Thymus (tissue), 11 donors: ENCODE results near the gene AKAP6. TPM values are rescaled to one million over a fixed set of nuclear protein-coding genes. Genes with fewer than 3 reads are reported as not detected.

Experiments
- DNase-seq, 9 donors: peaks; one replicate each; pipeline ENCODE4 v3.0.0-alpha.2; 2013; ENCODE audit warnings: low spot score in 9 of 9, low read depth in 6 of 9, missing footprints in 1 of 9
- H3K27ac ChIP-seq, 2 donors: one replicate each; pipeline ENCODE4 v1.5.1; 2013; ENCODE audit warnings: control low read depth in 1 of 2, low read depth in 1 of 2, low read length in 1 of 2, mild to moderate bottlenecking in 1 of 2, moderate library complexity in 1 of 2
- H3K27me3 ChIP-seq, 2 donors: one replicate each; pipeline ENCODE4 v1.5.1; 2013; ENCODE audit warnings: low read length in 1 of 2; ENCODE audit not compliant: control insufficient read depth in 2 of 2, insufficient read depth in 1 of 2
- H3K36me3 ChIP-seq, 2 donors: one replicate each; pipeline ENCODE4 v1.5.1; 2013; ENCODE audit warnings: low read length in 1 of 2, mild to moderate bottlenecking in 1 of 2, moderate library complexity in 1 of 2; ENCODE audit not compliant: control insufficient read depth in 2 of 2, insufficient read depth in 2 of 2
- H3K4me1 ChIP-seq, 2 donors: one replicate each; pipeline ENCODE4 v1.5.1; 2013; ENCODE audit warnings: low read length in 2 of 2; ENCODE audit not compliant: control insufficient read depth in 2 of 2, insufficient read depth in 2 of 2
- H3K4me3 ChIP-seq, 2 donors: one replicate each; pipeline ENCODE4 v1.5.1; 2013; ENCODE audit warnings: low read length in 2 of 2, control low read depth in 1 of 2, mild to moderate bottlenecking in 1 of 2
- H3K9me3 ChIP-seq, 2 donors: one replicate each; pipeline ENCODE4 v1.5.1; 2013; ENCODE audit warnings: low read length in 1 of 2, mild to moderate bottlenecking in 1 of 2; ENCODE audit not compliant: control insufficient read depth in 2 of 2, insufficient read depth in 1 of 2
- WGBS: extraction: QIAGEN DNeasy Blood & Tissue Kit; methylation state at CpG from one replicate; pipeline ENCODE4 v1.1.7; 2013; 5-methylcytosine and 5-hydroxymethylcytosine counted together
- polyA plus RNA-seq: library from polyadenylated mRNA; stranded (reverse); fragments of 200-250 nt; gene quantifications from one replicate; pipeline ENCODE4 v1.2.3, GENCODE V29; 2013
- total RNA-seq: library from RNA; stranded (reverse); fragments of 120-200 nt; gene quantifications from one replicate; pipeline ENCODE4 v1.2.4, GENCODE V29; 2013
- donor health status: healthy.

Gene AKAP6
- total and polyA plus RNA-seq, 2 donors, result 1.4 to 2.0 TPM

DNA sequence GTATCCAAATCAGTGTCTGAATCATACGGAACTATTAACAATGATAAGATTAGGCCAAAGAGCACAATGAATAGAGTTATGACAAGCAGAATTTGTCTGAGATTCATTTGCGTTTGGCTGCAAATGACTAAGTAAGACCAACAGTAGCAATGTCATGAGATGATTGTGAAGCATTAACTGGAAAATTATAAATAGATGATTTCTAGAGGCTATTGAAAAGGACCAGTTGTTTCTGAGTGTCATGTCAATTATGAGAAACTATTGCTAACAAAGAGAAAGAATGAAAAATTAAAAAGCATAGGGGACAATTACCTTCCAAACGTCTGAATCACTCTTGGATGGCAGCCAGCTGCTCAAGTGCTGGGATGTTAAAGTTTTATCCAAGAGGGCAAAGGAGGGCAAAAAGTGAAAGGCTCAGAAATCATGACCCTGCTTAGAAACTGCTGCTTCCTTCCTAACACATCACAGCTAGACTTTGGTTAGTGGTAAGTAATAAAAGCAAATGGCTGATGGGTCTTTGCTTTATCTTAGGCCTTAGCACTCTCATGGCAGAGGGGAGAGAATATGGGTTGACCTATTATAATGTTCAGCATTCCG lies 89.0 kb downstream of the AKAP6 start:
- Histone ChIP-seq H3K9me3 (no peaks in the 10 kb centered on the region), H3K4me3 (no peak overlapping the region), H3K27ac (no peak overlapping the region), H3K27me3 (no peaks in the 10 kb centered on the region), H3K36me3 (no peaks in the 10 kb centered on the region), H3K4me1 (no peaks in the 10 kb centered on the region)
- no peak for DNase-seq
- 79% methylated on average over 4 of the region's 4 CpGs for WGBS

GRCh38 chr14:32419429-32419828 lies 90.3 kb downstream of the AKAP6 start:
- Histone ChIP-seq H3K36me3 (no peaks in the 10 kb centered on the region), H3K9me3 (no peaks in the 10 kb centered on the region), H3K4me1 (no peaks in the 10 kb centered on the region), H3K27ac (no peak overlapping the region), H3K27me3 (no peaks in the 10 kb centered on the region), H3K4me3 (no peak overlapping the region)
- 91% methylated on average over 1 of the region's 1 CpG for WGBS
- no peak for DNase-seq

DNA sequence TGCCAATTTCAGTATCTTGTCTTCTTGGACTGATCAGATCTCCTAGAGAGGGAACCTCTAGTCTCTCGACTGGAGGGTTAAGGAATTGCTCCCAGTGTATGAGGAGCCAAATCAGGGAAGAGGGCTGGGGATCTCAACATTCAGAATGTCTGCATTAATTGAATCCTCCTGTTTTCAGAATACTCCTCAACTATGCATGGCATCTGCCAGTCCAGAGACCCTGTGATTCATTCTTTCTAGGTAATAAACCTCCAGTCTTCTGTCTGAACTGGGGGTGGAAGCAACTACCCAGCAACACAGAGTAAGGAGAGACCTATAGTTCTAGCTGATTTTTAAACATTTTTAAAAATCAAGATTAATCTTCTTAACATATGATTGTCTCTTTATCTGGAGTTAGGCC lies 92.7 kb downstream of the AKAP6 start:
- Histone ChIP-seq H3K4me3 (no peak overlapping the region), H3K27me3 (no peaks in the 10 kb centered on the region), H3K4me1 (no peaks in the 10 kb centered on the region), H3K36me3 (no peaks in the 10 kb centered on the region), H3K27ac (no peak overlapping the region), H3K9me3 (no peaks in the 10 kb centered on the region)
- no peak for DNase-seq
- WGBS, result 98% methylated on average over 1 of the region's 1 CpG

- Histone ChIP-seq H3K36me3 (no peaks in the 10 kb centered on the region), H3K27me3 (no peaks in the 10 kb centered on the region), H3K4me3 (no peak overlapping the region), H3K27ac (no peak overlapping the region), H3K9me3 (no peaks in the 10 kb centered on the region), H3K4me1 (no peaks in the 10 kb centered on the region)
- no peak for DNase-seq
These were observed 93.3 kb downstream of the AKAP6 start for GRCh38 chr14:32422440-32422839.

DNA sequence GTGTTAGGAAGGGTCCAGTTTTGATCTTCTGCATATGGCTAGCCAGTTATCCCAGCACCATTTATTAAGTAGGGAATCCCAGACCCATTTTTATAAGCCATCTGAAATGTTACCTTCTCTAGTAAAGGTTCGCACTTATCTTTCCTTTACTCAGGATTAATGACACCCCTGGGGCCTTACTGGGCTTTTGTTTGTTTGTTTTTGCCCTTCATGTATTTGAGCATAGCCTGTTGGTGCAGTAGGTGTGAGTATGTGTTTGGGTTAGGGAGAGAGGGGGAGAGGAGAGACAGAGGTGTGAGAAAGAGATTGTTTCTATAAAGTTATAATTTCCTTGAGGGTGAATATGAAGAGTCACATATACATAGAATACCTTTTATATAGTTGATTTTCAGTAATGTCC lies 96.9 kb downstream of the AKAP6 start:
- 51% methylated on average over 1 of the region's 1 CpG for WGBS
- no peaks in the 10 kb centered on the region for H3K4me1 ChIP-seq
- no peaks in the 10 kb centered on the region for H3K27me3 ChIP-seq
- no peaks in the 10 kb centered on the region for H3K36me3 ChIP-seq
- no peak for DNase-seq
- H3K9me3 ChIP-seq, result no peaks in the 10 kb centered on the region
- no peak overlapping the region for H3K4me3 ChIP-seq
- H3K27ac ChIP-seq, result no peak overlapping the region

GRCh38 chr14:32426586-32427388 lies 97.7 kb downstream of the AKAP6 start:
- Histone ChIP-seq H3K9me3 (no peaks in the 10 kb centered on the region), H3K4me1 (no peaks in the 10 kb centered on the region), H3K4me3 (no peak overlapping the region), H3K27ac (no peak overlapping the region), H3K27me3 (no peaks in the 10 kb centered on the region), H3K36me3 (no peaks in the 10 kb centered on the region)
- WGBS, result 93% methylated on average over 8 of the region's 8 CpGs
- no peak for DNase-seq

DNA sequence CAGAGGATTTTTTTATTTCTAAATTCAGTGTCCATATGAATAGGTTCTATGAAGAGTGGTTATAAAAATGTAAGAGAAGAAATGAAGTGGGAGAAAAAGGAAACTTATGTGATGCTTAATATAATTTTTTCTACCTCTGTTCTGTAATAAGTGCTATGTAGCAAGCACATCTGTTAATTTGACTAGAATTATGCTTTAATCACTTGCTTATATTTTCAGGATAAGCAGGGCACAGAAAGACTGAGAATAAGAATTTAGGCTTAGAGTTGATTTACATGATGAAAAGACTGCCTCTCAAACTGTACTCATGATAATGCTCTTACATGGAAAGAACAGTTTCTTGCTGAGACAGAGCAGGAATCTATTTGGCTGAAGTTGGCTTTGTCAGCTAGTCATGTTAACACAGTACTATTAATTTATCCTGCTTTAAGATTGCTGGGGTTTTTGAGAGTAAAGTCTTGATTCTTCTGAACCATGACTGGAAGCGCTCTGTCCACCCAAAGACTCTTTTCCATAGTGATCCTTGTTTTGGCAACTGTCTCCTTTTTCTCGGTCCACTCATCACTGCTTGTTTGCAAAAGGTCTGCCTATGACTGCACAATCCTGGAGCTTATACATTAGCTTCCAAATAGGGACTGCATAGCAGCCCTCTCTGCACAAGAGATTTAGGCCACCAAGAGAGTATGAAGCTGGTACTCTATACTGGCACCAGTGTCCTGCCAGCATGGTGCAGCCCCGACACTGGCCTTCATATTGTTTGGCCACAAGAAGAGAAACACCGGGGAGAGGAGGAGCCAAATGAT lies 98.8 kb downstream of the AKAP6 start:
- no peaks in the 10 kb centered on the region for H3K36me3 ChIP-seq
- H3K4me3 ChIP-seq, result no peak overlapping the region
- no peaks in the 10 kb centered on the region for H3K9me3 ChIP-seq
- no peaks in the 10 kb centered on the region for H3K4me1 ChIP-seq
- no peak overlapping the region for H3K27ac ChIP-seq
- no peaks in the 10 kb centered on the region for H3K27me3 ChIP-seq
- DNase-seq, result no peak
- WGBS, result 86% methylated on average over 4 of the region's 4 CpGs

DNA sequence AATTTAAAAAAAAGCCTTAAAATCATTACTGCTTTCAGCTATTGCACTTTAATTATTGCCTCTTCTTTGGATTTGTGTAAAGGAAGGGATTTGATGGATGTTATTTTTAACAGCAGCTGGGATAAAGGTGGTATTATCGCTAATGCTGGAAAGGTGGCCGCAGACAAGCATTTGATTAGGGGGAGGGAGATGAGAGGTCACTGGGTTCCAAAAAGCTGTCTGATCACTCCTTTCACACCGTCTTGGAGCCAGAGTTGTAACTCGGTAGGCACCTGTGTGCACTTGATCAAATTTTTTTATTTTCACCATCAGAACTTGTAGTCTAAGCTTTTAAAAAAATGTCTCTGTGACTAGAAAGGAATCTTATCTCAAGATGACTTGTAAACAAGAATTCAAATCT lies 99.8 kb downstream of the AKAP6 start:
- no peak for DNase-seq
- Histone ChIP-seq H3K36me3 (no peaks in the 10 kb centered on the region), H3K27ac (no peak overlapping the region), H3K9me3 (no peaks in the 10 kb centered on the region), H3K27me3 (no peaks in the 10 kb centered on the region), H3K4me1 (no peaks in the 10 kb centered on the region), H3K4me3 (no peak overlapping the region)
- WGBS, result 96% methylated on average over 4 of the region's 4 CpGs

- DNase-seq, result no peak
- Histone ChIP-seq H3K9me3 (no peaks in the 10 kb centered on the region), H3K4me1 (no peaks in the 10 kb centered on the region), H3K27ac (no peak overlapping the region), H3K36me3 (no peaks in the 10 kb centered on the region), H3K4me3 (no peak overlapping the region), H3K27me3 (no peaks in the 10 kb centered on the region)
- 98% methylated on average over 4 of the region's 4 CpGs for WGBS
These were observed 101.2 kb downstream of the AKAP6 start for GRCh38 chr14:32430326-32430725.
